Spinal cord (tissue), 10 donors: Measurements from ENCODE around the gene EIF4G3. TPM values are rescaled to one million over a fixed set of nuclear protein-coding genes. Genes with fewer than 3 reads are reported as not detected.
"Not testable (repeated sequence)": the region's sequence is repeated elsewhere in the genome, so short reads cannot be mapped to it uniquely, and the experiment has no call there.

Experiments
- DNase-seq, 6 donors: peaks; one replicate each; pipeline versions ENCODE4 v3.0.0 to v3.0.0-alpha.2; 2013 to 2015; ENCODE audit warnings: low spot score in 6 of 6, low read depth in 4 of 6
- H3K27ac ChIP-seq: one replicate; pipeline ENCODE4 v1.5.1; 2013; ENCODE audit warnings: low read depth, low read length, control low read depth
- H3K27me3 ChIP-seq: one replicate; pipeline ENCODE4 v1.6.1; 2013; ENCODE audit warnings: low read length; ENCODE audit not compliant: control insufficient read depth, insufficient read depth
- H3K36me3 ChIP-seq: one replicate; pipeline ENCODE4 v1.6.1; 2013; ENCODE audit warnings: low read length; ENCODE audit not compliant: control insufficient read depth, insufficient read depth
- H3K4me1 ChIP-seq: one replicate; pipeline ENCODE4 v1.6.1; 2013; ENCODE audit warnings: low read length; ENCODE audit not compliant: control insufficient read depth, insufficient read depth
- H3K4me3 ChIP-seq: one replicate; pipeline ENCODE4 v1.5.1; 2013; ENCODE audit warnings: low read depth, low read length, control low read depth
- H3K9me3 ChIP-seq: one replicate; pipeline ENCODE4 v1.6.1; 2013; ENCODE audit warnings: low read length; ENCODE audit not compliant: control insufficient read depth, insufficient read depth
- WGBS: methylation state at CpG from one replicate; pipeline ENCODE4 v1.1.5; 2013; ENCODE audit warnings: missing lambda C conversion rate; ENCODE audit not compliant: insufficient coverage; 5-methylcytosine and 5-hydroxymethylcytosine counted together
- polyA plus RNA-seq, 2 donors: library from polyadenylated mRNA; unstranded; fragments of 120-200 nt; gene quantifications; one replicate each; pipeline ENCODE4 v1.2.1, GENCODE V29; 2013; ENCODE audit not compliant: insufficient read length in 2 of 2
- total RNA-seq, 2 donors: library from RNA; depleted of rRNA in 1 of 2; stranded (reverse); fragments of 120-200 nt in 1 of 2; fragments of >200 nt in 1 of 2; gene quantifications; one replicate each; pipeline versions ENCODE4 v1.2.3 to v1.2.4, GENCODE V29; 2013 to 2014
- donor health status: healthy.

EIF4G3 gene
- total and polyA plus RNA-seq, 4 donors = 68.7 to 111 (median 91.9) TPM

- H3K36me3 ChIP-seq, H3K4me3 ChIP-seq, H3K9me3 ChIP-seq, DNase-seq, H3K27ac ChIP-seq, H3K27me3 ChIP-seq: not testable (repeated sequence)
- 90% methylated on average over 5 of the region's 9 CpGs for WGBS
- H3K4me1 ChIP-seq = peaks cover 16% of the 10 kb centered on the region
Observed at GRCh38 chr1:20789598-20789997, 387.1 kb downstream of the EIF4G3 start.

GRCh38 chr1:20787840-20788795 is 388.6 kb downstream of the EIF4G3 start:
- 51% methylated on average over 12 of the region's 22 CpGs for WGBS
- DNase-seq = no peak
- Histone ChIP-seq H3K4me1 (peaks cover 22% of the 10 kb centered on the region), H3K4me3 (peak overlapping the region; percentile 89), H3K27me3 (no peaks in the 10 kb centered on the region), H3K9me3 (no peaks in the 10 kb centered on the region), H3K36me3 (no peaks in the 10 kb centered on the region), H3K27ac (peak overlapping the region; percentile 96)

- Histone ChIP-seq H3K9me3 (no peaks in the 10 kb centered on the region), H3K4me1 (peaks cover 27% of the 10 kb centered on the region), H3K27ac (peak within 1 kb of the TSS; percentile 96), H3K36me3 (no peaks in the 10 kb centered on the region), H3K4me3 (peak within 1 kb of the TSS; percentile 89), H3K27me3 (no peaks in the 10 kb centered on the region)
- under 1% methylated on average over 97 of the region's 99 CpGs for WGBS
- peak; percentile 56 to 93 (median 60) for DNase-seq
Observed at GRCh38 chr1:20787029-20787839, 389.5 kb downstream of the EIF4G3 start, which contains the start of gene HP1BP3. HP1BP3 (minus strand) TSS chr1:20787307; CDS start chr1:20780440, 6,867 bp downstream.

DNA sequence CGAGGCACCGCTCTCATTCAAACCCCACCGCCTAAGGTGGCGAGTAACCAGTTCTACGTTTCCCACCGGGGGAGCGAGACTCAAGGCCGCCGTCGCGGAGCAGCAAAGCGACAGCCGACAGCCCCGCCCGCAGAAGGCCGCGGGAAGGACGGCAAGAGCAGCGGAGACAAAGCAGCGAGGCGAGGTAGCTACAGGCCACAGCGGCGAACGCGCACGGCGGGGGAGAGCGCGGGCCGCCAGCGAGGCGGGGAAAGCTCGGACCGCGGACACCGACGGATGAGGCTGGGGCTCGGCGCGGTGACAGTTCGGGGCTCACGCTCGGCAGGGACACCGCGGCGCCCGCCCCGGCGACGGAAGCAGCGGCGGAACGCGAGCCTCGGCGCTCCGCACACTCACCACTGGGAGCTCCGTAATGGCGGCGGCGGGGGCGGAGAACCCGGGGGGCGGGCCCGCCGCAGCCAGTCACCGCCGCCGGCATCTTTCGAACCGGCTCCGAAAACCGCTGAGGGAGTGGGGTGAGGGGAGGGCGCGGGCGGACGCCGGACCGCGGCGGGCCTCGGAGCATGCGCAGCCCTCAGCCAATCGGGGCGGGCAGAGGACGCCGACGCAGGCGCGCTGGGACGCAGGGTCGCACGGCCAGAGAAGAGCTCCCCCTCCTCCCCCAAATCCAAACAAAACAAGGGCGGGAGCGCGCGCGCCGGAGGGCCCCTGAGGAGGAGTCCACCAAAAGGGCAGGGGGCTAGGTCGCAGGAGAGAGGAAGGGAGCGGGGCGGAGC is 390.3 kb downstream of the EIF4G3 start:
- no peaks in the 10 kb centered on the region for H3K36me3 ChIP-seq
- no peaks in the 10 kb centered on the region for H3K27me3 ChIP-seq
- WGBS = under 1% methylated on average over 83 of the region's 102 CpGs
- peak overlapping the region; percentile 89 for H3K4me3 ChIP-seq
- no peaks in the 10 kb centered on the region for H3K9me3 ChIP-seq
- peak overlapping the region; percentile 96 for H3K27ac ChIP-seq
- DNase-seq = peak; percentile 89 to 98 (median 94)
- H3K4me1 ChIP-seq = peaks cover 32% of the 10 kb centered on the region

DNA sequence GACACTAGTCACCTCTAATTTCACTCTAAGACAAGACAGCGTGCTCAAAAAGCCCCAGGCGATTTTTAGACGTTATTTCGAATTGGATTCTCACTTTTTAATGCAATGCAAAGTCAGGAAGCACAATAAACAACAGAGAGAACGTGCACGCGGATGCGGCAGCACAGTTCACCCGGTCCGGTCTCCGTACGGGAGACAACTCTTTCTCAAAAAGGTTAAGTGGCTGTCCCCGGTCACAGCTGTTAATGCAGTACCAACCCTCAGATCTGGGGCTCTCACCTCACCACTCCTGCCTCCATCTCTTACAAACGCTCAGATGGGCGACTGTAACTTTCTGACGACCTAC is 390.8 kb downstream of the EIF4G3 start:
- H3K27ac ChIP-seq = peak overlapping the region; percentile 96
- DNase-seq = no peak
- H3K27me3 ChIP-seq = no peaks in the 10 kb centered on the region
- peak overlapping the region; percentile 89 for H3K4me3 ChIP-seq
- H3K4me1 ChIP-seq = peaks cover 33% of the 10 kb centered on the region
- 0% methylated on average over 16 of the region's 16 CpGs for WGBS
- H3K36me3 ChIP-seq = no peaks in the 10 kb centered on the region
- H3K9me3 ChIP-seq = no peaks in the 10 kb centered on the region

DNA sequence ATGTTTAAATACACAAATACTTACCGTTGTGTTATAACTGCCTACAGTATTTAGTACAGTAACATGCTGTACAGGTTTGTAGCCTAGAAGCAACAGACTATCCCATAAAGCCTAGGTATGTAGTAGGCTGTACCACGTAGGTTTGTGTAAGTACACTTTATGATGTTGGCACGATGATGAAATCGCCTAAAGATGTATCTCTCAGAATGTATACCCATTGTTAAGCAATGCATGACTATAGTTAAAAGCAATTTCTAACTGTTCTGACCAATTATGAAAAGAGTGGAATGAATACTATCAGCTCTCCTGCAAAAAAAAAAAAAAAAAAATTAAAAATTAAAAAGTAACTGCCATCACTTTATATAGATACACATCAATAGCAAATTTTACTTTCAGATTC is 401.0 kb downstream of the EIF4G3 start:
- no peak for DNase-seq
- Histone ChIP-seq H3K4me3 (no peak overlapping the region), H3K27ac (no peak overlapping the region), H3K36me3 (peaks cover 21% of the 10 kb centered on the region), H3K4me1 (no peaks in the 10 kb centered on the region), H3K9me3 (no peaks in the 10 kb centered on the region), H3K27me3 (no peaks in the 10 kb centered on the region)
- no CpG with 5 or more reads among the region's 4 CpGs for WGBS

DNA sequence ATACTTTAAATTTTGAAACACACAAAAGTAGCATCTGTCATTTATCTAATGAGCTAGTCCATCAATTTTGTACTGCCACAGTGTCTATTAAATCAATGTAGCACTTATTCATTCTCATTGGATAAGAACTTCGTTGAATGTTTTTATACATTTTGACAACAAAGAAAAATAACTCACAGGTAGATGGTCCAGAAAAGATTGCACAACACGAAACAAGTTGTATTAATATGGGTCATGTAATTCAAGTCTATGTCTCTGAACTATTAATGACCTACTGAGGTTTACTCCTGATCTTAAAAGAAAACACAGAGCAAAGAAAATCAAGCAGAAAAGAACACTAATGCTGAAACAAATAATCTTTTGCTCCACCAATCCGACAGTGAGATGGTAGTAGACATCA is 404.9 kb downstream of the EIF4G3 start:
- no peaks in the 10 kb centered on the region for H3K27me3 ChIP-seq
- no peak for DNase-seq
- WGBS = no CpG with 5 or more reads among the region's 3 CpGs
- H3K36me3 ChIP-seq = peaks cover 47% of the 10 kb centered on the region
- no peaks in the 10 kb centered on the region for H3K9me3 ChIP-seq
- H3K27ac ChIP-seq = no peak overlapping the region
- H3K4me3 ChIP-seq = no peak overlapping the region
- H3K4me1 ChIP-seq = no peaks in the 10 kb centered on the region

DNA sequence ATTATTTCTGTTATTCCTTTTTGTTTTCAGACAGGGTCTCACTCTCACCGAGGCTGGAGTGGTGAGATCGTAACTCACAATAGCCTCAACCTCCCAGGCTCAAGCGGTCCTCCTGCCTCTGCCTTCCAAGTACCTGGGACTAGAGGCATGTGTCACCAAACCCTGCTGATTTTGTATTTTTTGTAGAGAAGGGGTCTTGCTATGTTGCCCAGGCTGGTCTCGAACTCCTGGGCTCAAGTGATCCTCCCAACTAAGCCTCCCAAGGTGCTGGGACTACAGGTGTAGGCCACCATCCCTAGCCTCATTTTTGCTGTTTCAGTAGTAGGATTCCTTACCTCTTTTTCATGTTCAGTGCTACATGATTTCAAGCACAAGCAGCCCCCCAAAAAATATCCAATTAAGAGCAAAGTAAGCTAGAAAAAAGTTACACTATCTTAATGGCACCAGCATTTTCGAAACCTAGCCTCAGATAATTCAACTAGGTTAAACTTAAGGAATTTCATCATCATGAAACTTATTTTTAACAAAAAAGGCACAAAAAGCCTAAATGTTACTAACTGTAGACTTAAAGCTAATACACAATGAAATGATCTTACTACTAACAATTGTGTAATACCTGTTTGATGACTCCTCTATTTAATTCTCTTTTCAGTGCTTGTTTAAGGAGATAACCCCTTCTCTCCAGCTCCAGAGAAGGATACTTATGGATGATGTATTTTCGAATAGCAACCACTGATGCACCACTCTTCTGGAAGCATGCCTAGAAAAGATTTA is 406.2 kb downstream of the EIF4G3 start:
- Histone ChIP-seq H3K36me3 (peaks cover 58% of the 10 kb centered on the region), H3K4me1 (no peaks in the 10 kb centered on the region), H3K27me3 (no peaks in the 10 kb centered on the region), H3K9me3 (no peaks in the 10 kb centered on the region), H3K4me3 (no peak overlapping the region), H3K27ac (no peak overlapping the region)
- WGBS = 92% methylated on average over 4 of the region's 6 CpGs
- DNase-seq = no peak

DNA sequence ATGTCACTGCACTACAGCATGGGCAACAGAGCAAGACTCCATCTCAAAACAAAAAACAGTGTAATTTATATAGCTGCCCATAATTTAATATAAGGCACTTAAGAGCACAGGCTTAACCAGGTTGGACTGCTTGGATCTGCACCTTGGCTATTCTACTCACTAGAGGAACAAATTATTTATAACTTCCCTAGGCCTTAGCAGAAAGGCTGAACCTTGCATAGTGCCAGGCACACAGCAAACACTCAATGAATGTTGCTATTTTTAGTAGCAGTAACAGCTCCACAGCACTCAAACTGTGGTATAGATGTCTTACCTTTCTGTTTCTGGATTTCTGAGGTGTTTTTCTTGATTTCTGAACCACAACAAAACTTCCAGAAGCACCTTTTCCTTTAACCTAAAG is 409.4 kb downstream of the EIF4G3 start:
- Histone ChIP-seq H3K9me3 (no peaks in the 10 kb centered on the region), H3K4me1 (no peaks in the 10 kb centered on the region), H3K4me3 (no peak overlapping the region), H3K36me3 (peaks cover 55% of the 10 kb centered on the region), H3K27me3 (no peaks in the 10 kb centered on the region), H3K27ac (no peak overlapping the region)
- DNase-seq = no peak
